ENCODE results near the gene RALGPS1. TPM values are rescaled to one million over a fixed set of nuclear protein-coding genes. Genes with fewer than 3 reads are reported as not detected.

RALGPS1 gene
- total and polyA plus RNA-seq, 2 donors (not counting 1 experiment from before 2014, with no cell fraction given): 2.0 to 5.9 TPM

DNA sequence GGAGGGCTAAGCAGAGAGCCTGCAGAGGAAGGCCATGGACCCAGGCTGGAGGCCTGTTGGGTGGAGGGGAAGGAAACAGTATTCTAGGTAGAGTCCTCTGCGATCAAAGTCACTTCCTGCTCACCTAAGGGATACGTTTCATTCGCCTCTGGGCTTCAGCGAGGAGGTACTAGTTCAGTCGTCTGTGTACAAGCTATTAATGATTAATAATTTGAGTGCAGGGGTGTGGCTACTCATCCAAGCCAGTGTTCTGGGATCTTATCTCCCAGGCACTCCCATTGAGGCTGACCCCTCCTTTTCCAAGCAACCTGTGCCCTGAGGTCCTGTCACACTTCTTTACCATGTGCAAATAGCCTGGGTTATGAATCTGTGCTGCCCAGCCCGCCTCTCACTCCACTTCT lies 25.2 kb downstream of the RALGPS1 start:
- no peak overlapping the region for H3K4me2 ChIP-seq (ENCODE audit: extremely low read depth, insufficient read depth, low read length)
- TF ChIP-seq CTCF (conservative IDR thresholded peaks at IDR 0.05 in 1 of 2, IDR thresholded peaks at IDR 0.05 in 1 of 2; ENCODE audit: low read depth in 1 of 2, low read length in 2 of 2): no peak
- TF ChIP-seq EZH2 (IDR thresholded peaks at IDR 0.05; ENCODE audit: low read length, missing control alignments): no peak
- no peak overlapping the region for H2AFZ ChIP-seq (ENCODE audit: low read length)
- no peaks in the 10 kb centered on the region for H4K20me1 ChIP-seq (ENCODE audit: control insufficient read depth, extremely low read depth, insufficient read depth, low read length)
- DNase-seq (ENCODE audit: low read depth in 2 of 2): no peak
- no peaks in the 10 kb centered on the region for H3K36me3 ChIP-seq (ENCODE audit: control insufficient read depth, insufficient read depth, low read length)
- H3K4me3 ChIP-seq (replicated peaks in 1 of 4; ENCODE audit: control extremely low read depth in 1 of 4, insufficient read depth in 1 of 4, low read depth in 3 of 4, low read length in 4 of 4): no peak overlapping the region
- H3K9ac ChIP-seq (ENCODE audit: insufficient read depth, low read length): no peak overlapping the region
- H3K9me3 ChIP-seq (ENCODE audit: control insufficient read depth, insufficient read depth, low read depth, low read length): no peaks in the 10 kb centered on the region
- H3K79me2 ChIP-seq (ENCODE audit: control insufficient read depth, insufficient read depth, low read length): no peaks in the 10 kb centered on the region
- no peaks in the 10 kb centered on the region for H3K27me3 ChIP-seq (ENCODE audit: control insufficient read depth, insufficient read depth, low read length)
- H3K27ac ChIP-seq (ENCODE audit: insufficient read depth, low read length): no peak overlapping the region
- H3K4me1 ChIP-seq (ENCODE audit: control insufficient read depth, extremely low read depth, insufficient read depth, low read length): no peaks in the 10 kb centered on the region

DNA sequence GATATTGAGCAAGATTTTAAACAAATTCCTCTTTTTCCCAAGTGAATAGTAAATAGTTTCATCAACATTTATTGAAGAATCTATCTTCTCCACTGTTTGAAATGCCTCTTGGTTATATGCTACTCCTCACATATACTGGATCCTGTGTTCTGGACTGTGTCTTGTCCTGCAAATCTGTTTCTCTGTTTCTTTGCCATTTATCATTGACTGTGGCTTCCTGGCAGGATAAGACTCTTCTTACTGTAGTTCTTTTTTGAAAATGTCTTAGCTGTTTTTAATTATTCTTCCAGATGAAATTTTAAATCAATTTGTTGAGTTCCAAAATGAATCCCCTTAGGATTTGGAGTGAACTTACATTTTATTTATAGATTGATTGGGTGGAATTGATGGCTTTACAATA lies 27.8 kb downstream of the RALGPS1 start:
- H3K9ac ChIP-seq (ENCODE audit: insufficient read depth, low read length): no peak overlapping the region
- no peaks in the 10 kb centered on the region for H3K79me2 ChIP-seq (ENCODE audit: control insufficient read depth, insufficient read depth, low read length)
- no peaks in the 10 kb centered on the region for H3K27me3 ChIP-seq (ENCODE audit: control insufficient read depth, insufficient read depth, low read length)
- no peak overlapping the region for H3K4me3 ChIP-seq (replicated peaks in 1 of 4; ENCODE audit: control extremely low read depth in 1 of 4, insufficient read depth in 1 of 4, low read depth in 3 of 4, low read length in 4 of 4)
- no peak overlapping the region for H3K4me2 ChIP-seq (ENCODE audit: extremely low read depth, insufficient read depth, low read length)
- no peak overlapping the region for H3K27ac ChIP-seq (ENCODE audit: insufficient read depth, low read length)
- DNase-seq (ENCODE audit: low read depth in 2 of 2): no peak
- no peaks in the 10 kb centered on the region for H3K36me3 ChIP-seq (ENCODE audit: control insufficient read depth, insufficient read depth, low read length)
- H3K9me3 ChIP-seq (ENCODE audit: control insufficient read depth, insufficient read depth, low read depth, low read length): no peaks in the 10 kb centered on the region
- no peak overlapping the region for H2AFZ ChIP-seq (ENCODE audit: low read length)
- no peaks in the 10 kb centered on the region for H4K20me1 ChIP-seq (ENCODE audit: control insufficient read depth, extremely low read depth, insufficient read depth, low read length)
- no peak for TF ChIP-seq CTCF (conservative IDR thresholded peaks at IDR 0.05 in 1 of 2, IDR thresholded peaks at IDR 0.05 in 1 of 2; ENCODE audit: low read depth in 1 of 2, low read length in 2 of 2)
- no peak for TF ChIP-seq EZH2 (IDR thresholded peaks at IDR 0.05; ENCODE audit: low read length, missing control alignments)
- H3K4me1 ChIP-seq (ENCODE audit: control insufficient read depth, extremely low read depth, insufficient read depth, low read length): no peaks in the 10 kb centered on the region

- Histone ChIP-seq H3K4me3 (replicated peaks in 1 of 4; ENCODE audit: control extremely low read depth in 1 of 4, insufficient read depth in 1 of 4, low read depth in 3 of 4, low read length in 4 of 4) (no peak overlapping the region), H4K20me1 (ENCODE audit: control insufficient read depth, extremely low read depth, insufficient read depth, low read length) (no peaks in the 10 kb centered on the region), H3K27me3 (ENCODE audit: control insufficient read depth, insufficient read depth, low read length) (peaks cover 3% of the 10 kb centered on the region), H3K9me3 (ENCODE audit: control insufficient read depth, insufficient read depth, low read depth, low read length) (no peaks in the 10 kb centered on the region), H3K79me2 (ENCODE audit: control insufficient read depth, insufficient read depth, low read length) (no peaks in the 10 kb centered on the region), H3K27ac (ENCODE audit: insufficient read depth, low read length) (no peak overlapping the region), H3K4me2 (ENCODE audit: extremely low read depth, insufficient read depth, low read length) (no peak overlapping the region), H3K4me1 (ENCODE audit: control insufficient read depth, extremely low read depth, insufficient read depth, low read length) (no peaks in the 10 kb centered on the region), H3K36me3 (ENCODE audit: control insufficient read depth, insufficient read depth, low read length) (no peaks in the 10 kb centered on the region), H2AFZ (ENCODE audit: low read length) (no peak overlapping the region), H3K9ac (ENCODE audit: insufficient read depth, low read length) (no peak overlapping the region)
- no peak for DNase-seq (ENCODE audit: low read depth in 2 of 2)
- no peak for TF ChIP-seq EZH2 (IDR thresholded peaks at IDR 0.05; ENCODE audit: low read length, missing control alignments)
- no peak for TF ChIP-seq CTCF (conservative IDR thresholded peaks at IDR 0.05 in 1 of 2, IDR thresholded peaks at IDR 0.05 in 1 of 2; ENCODE audit: low read depth in 1 of 2, low read length in 2 of 2)
Measured at GRCh38 chr9:126945682-126946081, 31.1 kb downstream of the RALGPS1 start.

All from fibroblast of lung (primary cell).